HEK293T (cell line): ENCODE data around the gene STEAP1B.

Experiments used
- CTCF ChIA-PET: fragments of 350-600 bp; formaldehyde crosslinking; extraction: SDS; loops from one replicate; lab custom pipeline; 2021; ENCODE audit warnings: antibody characterized with exemption, inconsistent platforms; lab: Yijun Ruan, JAX
- POLR2A ChIA-PET: fragments of 350-600 bp; formaldehyde crosslinking; extraction: SDS; loops from one replicate; lab custom pipeline; 2020; ENCODE audit warnings: antibody characterized with exemption, inconsistent platforms; lab: Yijun Ruan, JAX
- DNase-seq: peaks from one replicate; pipeline ENCODE4 v3.0.0; 2012; ENCODE audit warnings: mixed read lengths; ENCODE audit errors: extremely low spot score
- ARNT ChIP-seq: fragments of 450-650 bp; IDR thresholded peaks from 2 replicates; pipeline ENCODE4 v1.6.1; 2017; ENCODE audit warnings: mild to moderate bottlenecking
- BHLHE40 ChIP-seq: fragments of 450-650 bp; IDR thresholded peaks from 2 replicates; pipeline ENCODE4 v1.6.1; 2016; ENCODE audit warnings: mild to moderate bottlenecking, moderate library complexity, borderline replicate concordance
- CTBP1 ChIP-seq: fragments of 450-650 bp; IDR thresholded peaks from 2 replicates; pipeline ENCODE4 v1.6.1; 2016; ENCODE audit warnings: borderline replicate concordance
- ELF4 ChIP-seq: fragments of 450-650 bp; IDR thresholded peaks from 2 replicates; pipeline ENCODE4 v1.6.1; 2017; ENCODE audit warnings: antibody characterized with exemption
- FOXA1 ChIP-seq: fragments of 450-650 bp; IDR thresholded peaks from 2 replicates; pipeline ENCODE4 v1.6.1; 2016; ENCODE audit warnings: mild to moderate bottlenecking
- FOXK2 ChIP-seq: fragments of 450-650 bp; IDR thresholded peaks from 2 replicates; pipeline ENCODE4 v1.6.1; 2016; ENCODE audit warnings: mild to moderate bottlenecking
- FOXM1 ChIP-seq: fragments of 450-650 bp; IDR thresholded peaks from 2 replicates; pipeline ENCODE4 v1.6.1; 2017; ENCODE audit warnings: mild to moderate bottlenecking, borderline replicate concordance
- HDGF ChIP-seq: fragments of 450-650 bp; IDR thresholded peaks from 2 replicates; pipeline ENCODE4 v1.6.1; 2017; ENCODE audit warnings: antibody characterized with exemption, borderline replicate concordance
- L3MBTL2 ChIP-seq: fragments of 450-650 bp; conservative IDR thresholded peaks from 2 replicates; pipeline ENCODE4 v1.6.1; 2016; ENCODE audit warnings: mild to moderate bottlenecking
- LEF1 ChIP-seq: fragments of 450-650 bp; IDR thresholded peaks from 2 replicates; pipeline ENCODE4 v1.6.1; 2017; ENCODE audit warnings: mild to moderate bottlenecking, borderline replicate concordance
- NFRKB ChIP-seq: fragments of 450-650 bp; IDR thresholded peaks from 2 replicates; pipeline ENCODE4 v1.6.1; 2016; ENCODE audit warnings: mild to moderate bottlenecking, moderate library complexity
- PKNOX1 ChIP-seq: fragments of 450-650 bp; IDR thresholded peaks from 2 replicates; pipeline ENCODE4 v1.6.1; 2016
- SP1 ChIP-seq: fragments of 450-650 bp; IDR thresholded peaks from 2 replicates; pipeline ENCODE4 v1.6.1; 2017
- SUZ12 ChIP-seq: fragments of 450-650 bp; IDR thresholded peaks from 2 replicates; pipeline ENCODE4 v1.6.1; 2016; ENCODE audit warnings: mild to moderate bottlenecking
- TARDBP ChIP-seq: fragments of 450-650 bp; IDR thresholded peaks from 2 replicates; pipeline ENCODE4 v1.6.1; 2016
- ZNF384 ChIP-seq: fragments of 450-650 bp; IDR thresholded peaks from 2 replicates; pipeline ENCODE4 v1.6.1; 2016

Gene STEAP1B

GRCh38 chr7:22427855-22428254, 72.1 kb downstream of the STEAP1B start:
- TF ChIP-seq ELF4 (no peak), FOXK2 (no peak), FOXM1 (no peak), SP1 (no peak), BHLHE40 (no peak), NFRKB (no peak), SUZ12 (no peak), ARNT (no peak), CTBP1 (no peak), FOXA1 (no peak), PKNOX1 (no peak)
- CTCF ChIA-PET = no interaction called here
- no peak for DNase-seq
- POLR2A ChIA-PET = no interaction called here

DNA sequence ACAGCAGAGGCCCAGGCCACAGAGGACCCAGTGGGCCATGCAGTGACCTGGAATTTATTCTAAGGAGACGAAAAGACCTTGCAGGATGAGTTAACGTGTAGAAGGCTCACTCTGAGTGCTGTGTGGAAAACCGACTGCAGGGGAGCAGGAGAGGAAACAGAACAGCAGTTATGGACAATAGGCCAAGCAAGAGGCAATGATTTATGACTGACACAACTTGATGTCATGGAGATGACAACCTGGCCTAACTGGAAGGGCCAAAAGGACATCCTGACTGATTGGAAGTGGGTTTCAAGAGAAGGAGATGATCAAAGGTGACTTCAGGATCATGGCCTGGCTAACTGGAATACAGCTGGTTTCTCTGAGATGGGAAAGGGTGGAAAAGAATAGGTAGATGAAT, 72.9 kb downstream of the STEAP1B start:
- CTCF ChIA-PET = no interaction called here
- DNase-seq = no peak
- POLR2A ChIA-PET = no interaction called here

GRCh38 chr7:22426463-22427094, 73.4 kb downstream of the STEAP1B start:
- POLR2A ChIA-PET = no interaction called here

More for the DNA sequence above, 72.9 kb downstream of the STEAP1B start:
- TF ChIP-seq ZNF384 = no peak
- no peak for TF ChIP-seq BHLHE40
- no peak for TF ChIP-seq LEF1
- no peak for TF ChIP-seq FOXM1
- no peak for TF ChIP-seq FOXK2
- TF ChIP-seq TARDBP = no peak
- TF ChIP-seq HDGF = no peak
- peak; percentile 55 for TF ChIP-seq PKNOX1

GRCh38 chr7:22425361-22425760, 74.6 kb downstream of the STEAP1B start:
- TF ChIP-seq SUZ12 = no peak
- TF ChIP-seq ELF4 = no peak
- no peak for TF ChIP-seq FOXM1
- no peak for TF ChIP-seq ARNT
- no peak for TF ChIP-seq CTBP1
- no peak for TF ChIP-seq HDGF
- no peak for TF ChIP-seq NFRKB
- no peak for TF ChIP-seq FOXA1
- no peak for TF ChIP-seq ZNF384
- TF ChIP-seq L3MBTL2 = no peak
- ChIA-PET POLR2A (no interaction called here), CTCF (no interaction called here)
- DNase-seq = no peak

More at GRCh38 chr7:22426463-22427094, 73.4 kb downstream of the STEAP1B start:
- TF ChIP-seq ZNF384 (no peak), LEF1 (no peak), ELF4 (no peak), SP1 (no peak), FOXM1 (no peak), SUZ12 (no peak), ARNT (no peak), L3MBTL2 (no peak), BHLHE40 (no peak), HDGF (no peak), FOXK2 (no peak), NFRKB (no peak), FOXA1 (no peak), TARDBP (no peak), CTBP1 (no peak)
- DNase-seq = no peak
- CTCF ChIA-PET = no interaction called here

DNA sequence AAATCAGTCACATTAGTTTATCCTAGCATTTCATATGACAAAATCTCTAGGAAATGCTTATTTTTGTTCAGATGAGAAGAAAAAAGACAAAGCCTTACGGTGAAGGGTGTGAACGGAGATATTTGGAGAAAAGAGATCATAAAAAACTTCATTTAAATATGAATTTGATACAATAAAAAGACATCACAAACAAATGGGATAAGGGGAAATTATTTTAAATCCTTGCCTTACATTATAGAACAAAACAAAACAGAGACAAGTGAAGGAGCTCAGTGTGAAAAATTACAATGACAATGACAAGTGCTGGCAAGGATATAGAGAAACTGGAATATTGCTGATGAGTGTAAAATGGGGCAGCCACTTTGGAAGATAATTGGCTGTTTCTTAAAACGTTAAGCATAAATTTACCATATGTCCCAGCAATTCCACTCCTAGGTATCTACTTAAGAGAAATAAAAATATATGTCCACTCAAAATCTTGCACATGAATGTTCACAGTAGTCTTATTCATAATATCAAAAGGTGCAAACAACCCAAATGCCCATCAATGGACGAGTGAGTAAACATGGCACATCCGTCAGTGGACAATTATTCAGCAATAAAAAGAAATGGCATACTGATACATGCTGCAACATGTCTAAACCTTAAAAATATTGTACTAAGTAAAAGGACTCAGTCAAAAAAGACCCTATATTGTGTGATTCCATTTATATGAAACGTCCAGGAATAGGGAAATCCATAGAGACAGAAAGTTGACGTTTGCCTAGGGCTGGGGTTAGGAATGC, 77.0 kb downstream of the STEAP1B start:
- ChIA-PET CTCF (no interaction called here), POLR2A (no interaction called here)

GRCh38 chr7:22420973-22421635, 78.9 kb downstream of the STEAP1B start:
- TF ChIP-seq L3MBTL2 = no peak
- TF ChIP-seq BHLHE40 = no peak
- TF ChIP-seq FOXA1 = no peak
- TF ChIP-seq FOXK2 = no peak
- no peak for TF ChIP-seq HDGF
- no peak for TF ChIP-seq CTBP1
- TF ChIP-seq LEF1 = no peak
- TF ChIP-seq FOXM1 = no peak
- no peak for TF ChIP-seq ARNT
- no peak for TF ChIP-seq SUZ12
- TF ChIP-seq PKNOX1 = no peak
- TF ChIP-seq ZNF384 = no peak
- TF ChIP-seq SP1 = no peak
- no peak for TF ChIP-seq NFRKB
- no peak for TF ChIP-seq TARDBP
- TF ChIP-seq ELF4 = no peak
- POLR2A ChIA-PET = no interaction called here
- CTCF ChIA-PET = no interaction called here
- DNase-seq = no peak

More for the DNA sequence above, 77.0 kb downstream of the STEAP1B start:
- no peak for DNase-seq
- TF ChIP-seq HDGF = no peak
